Loucy (cell line): Measurements from ENCODE around the gene CEP76.

ENCODE experiments used
- CTCF ChIP-seq: fragments of 200-600 bp; sonication (generic); conservative IDR thresholded peaks from 2 replicates; pipeline ENCODE4 v1.5.1; 2014; ENCODE audit warnings: mild to moderate bottlenecking, antibody characterized with exemption, low read length
- EZH2phosphoT487 ChIP-seq: fragments of 200-600 bp; IDR thresholded peaks from 2 replicates; pipeline ENCODE4 v1.6.1; 2018; ENCODE audit warnings: antibody characterized with exemption, mild to moderate bottlenecking, moderate library complexity, borderline replicate concordance

GRCh38 chr18:12742453-12742852 lies 39.9 kb upstream of the CEP76 start:
- TF ChIP-seq CTCF (no peak), EZH2phosphoT487 (no peak)
